Activated CD8-positive, alpha-beta T cell treated with anti-CD3 and anti-CD28 coated beads, Interleukin-2, amount 10 ng/mL, durations not matched to agents 7 days and 5 days (primary cell): ENCODE results near the gene FANCC. TPM values are rescaled to one million over a fixed set of nuclear protein-coding genes. Genes with fewer than 3 reads are reported as not detected.

ENCODE experiments used
- ATAC-seq: fragments of 150-1000 bp; cut with Tn5 transposase; one replicate; pipeline ENCODE4 v1.10.0; 2021; ENCODE audit warnings: moderate library complexity
- CTCF ChIA-PET: fragments of 350-600 bp; sonication (Branson Sonifier 250); formaldehyde crosslinking; loops from one replicate; lab custom pipeline; 2021; ENCODE audit warnings: antibody characterized with exemption; lab: Charles Lee
- POLR2A ChIA-PET: fragments of 350-600 bp; sonication (Branson Sonifier 250); formaldehyde crosslinking; loops from one replicate; lab custom pipeline; 2021; ENCODE audit warnings: antibody characterized with exemption; lab: Charles Lee
- DNase-seq: peaks from one replicate; pipeline ENCODE4 v3.0.0-alpha.2; 2020
- H3K27ac Mint-ChIP-seq: one replicate; pipeline ENCODE4 v1.8.0; 2021; ENCODE audit warnings: mild to moderate bottlenecking, mixed read lengths
- H3K27me3 Mint-ChIP-seq: one replicate; pipeline ENCODE4 v1.8.0; 2021; ENCODE audit warnings: low read depth, mixed read lengths
- H3K36me3 Mint-ChIP-seq: one replicate; pipeline ENCODE4 v1.8.0; 2021; ENCODE audit warnings: low read depth, mixed read lengths
- H3K4me1 Mint-ChIP-seq: one replicate; pipeline ENCODE4 v1.8.0; 2021; ENCODE audit warnings: low read depth, mixed read lengths
- H3K4me3 Mint-ChIP-seq: one replicate; pipeline ENCODE4 v1.8.0; 2021; ENCODE audit warnings: mild to moderate bottlenecking, mixed read lengths
- H3K9me3 Mint-ChIP-seq: one replicate; pipeline ENCODE4 v1.8.0; 2022; ENCODE audit warnings: mixed read lengths; ENCODE audit not compliant: insufficient read depth
- total RNA-seq, 2 experiments: library from RNA; stranded (reverse); gene quantifications; one replicate each; pipeline ENCODE4 v1.2.3, GENCODE V29; 2021

The FANCC gene
- total RNA-seq, 2 experiments from 2014 or later = 18.2 to 19.0 TPM

- H3K4me3 Mint-ChIP-seq = no peak overlapping the region
- H3K36me3 Mint-ChIP-seq = no peaks in the 10 kb centered on the region
- no peaks in the 10 kb centered on the region for H3K9me3 Mint-ChIP-seq
- no peaks in the 10 kb centered on the region for H3K27me3 Mint-ChIP-seq
- no peak for DNase-seq
- no peaks in the 10 kb centered on the region for H3K4me1 Mint-ChIP-seq
- no peak for ATAC-seq
- no peak overlapping the region for H3K27ac Mint-ChIP-seq
- ChIA-PET CTCF (interaction anchor here (0.8 to 8.5 kb wide), 5 partner anchors 9 to 456 kb away, joined by 3 to 194 read pairs (median 8); no protein-coding TSS in a partner anchor), POLR2A (interaction anchor here (0.5 kb wide), 1 partner anchor 1320 kb away, joined by 5 read pairs; no protein-coding TSS in a partner anchor)
These were observed 192.7 kb downstream of the FANCC start for GRCh38 chr9:95124582-95125367.

DNA sequence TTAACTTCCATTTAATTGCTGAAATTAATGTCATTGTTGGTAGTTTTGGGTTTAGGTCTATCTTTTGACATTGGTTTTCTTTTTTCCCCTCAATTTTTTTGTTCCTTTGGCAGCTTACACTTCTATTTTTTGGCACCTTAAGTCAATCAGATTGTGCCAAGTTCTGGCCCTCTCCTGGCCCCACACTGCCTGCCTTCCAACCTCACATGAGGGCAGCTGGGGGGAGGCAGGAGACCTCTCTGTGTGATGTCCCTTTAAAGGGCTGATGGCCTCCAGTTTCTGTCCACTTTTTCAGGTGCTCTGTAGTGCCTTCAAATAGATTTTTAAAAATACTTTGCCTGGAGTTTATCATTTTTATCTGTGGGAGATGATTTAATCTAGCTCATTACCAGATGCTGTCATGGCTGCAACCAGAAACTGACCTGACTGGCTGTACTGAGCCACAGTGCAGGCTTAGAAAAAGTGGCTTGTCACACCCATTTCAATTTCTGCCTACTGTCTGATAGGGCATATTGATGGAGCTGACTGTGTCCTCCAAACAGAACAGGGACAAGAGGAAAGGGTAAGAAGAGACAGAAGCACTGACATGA lies 196.6 kb downstream of the FANCC start:
- Mint-ChIP-seq H3K4me3 (no peak overlapping the region), H3K4me1 (no peaks in the 10 kb centered on the region), H3K27me3 (no peaks in the 10 kb centered on the region), H3K27ac (no peak overlapping the region), H3K36me3 (no peaks in the 10 kb centered on the region), H3K9me3 (no peaks in the 10 kb centered on the region)
- DNase-seq (no peak), ATAC-seq (no peak)
- POLR2A ChIA-PET = no interaction called here
- CTCF ChIA-PET = no interaction called here

- no peaks in the 10 kb centered on the region for H3K4me1 Mint-ChIP-seq
- no peak for ATAC-seq
- H3K27me3 Mint-ChIP-seq = no peaks in the 10 kb centered on the region
- no peak overlapping the region for H3K27ac Mint-ChIP-seq
- DNase-seq = no peak
- H3K36me3 Mint-ChIP-seq = no peaks in the 10 kb centered on the region
- no peaks in the 10 kb centered on the region for H3K9me3 Mint-ChIP-seq
- CTCF ChIA-PET = interaction anchor here (1.4 kb wide), 1 partner anchor 437 kb away, joined by 4 read pairs; no protein-coding TSS in a partner anchor
- H3K4me3 Mint-ChIP-seq = no peak overlapping the region
- POLR2A ChIA-PET = no interaction called here
These were observed 198.9 kb downstream of the FANCC start for GRCh38 chr9:95118596-95118995.

DNA sequence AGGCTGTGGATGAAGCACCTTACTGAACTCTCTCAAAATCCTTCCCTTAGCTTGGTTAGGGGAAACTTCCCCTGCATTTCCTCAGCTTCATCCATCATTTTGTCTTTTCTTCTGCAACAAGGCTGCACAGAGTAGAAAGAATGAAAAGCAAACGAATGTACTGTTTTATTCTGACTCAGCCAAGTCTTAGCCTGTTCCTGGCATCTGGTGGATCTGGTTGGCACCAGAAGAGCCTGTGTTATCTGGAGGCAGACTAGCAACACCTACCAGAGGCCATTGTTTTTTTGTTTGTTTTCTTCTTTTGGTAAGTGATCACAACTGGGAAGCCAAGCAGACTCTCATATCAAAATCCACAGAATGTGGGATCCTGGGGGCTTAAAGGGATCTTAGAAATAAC lies 200.7 kb downstream of the FANCC start:
- POLR2A ChIA-PET = no interaction called here

GRCh38 chr9:95116002-95116807 lies 201.3 kb downstream of the FANCC start:
- POLR2A ChIA-PET = no interaction called here
- CTCF ChIA-PET = interaction anchor here (0.6 to 1.5 kb wide), 5 partner anchors 9 to 435 kb away, joined by 3 to 4 read pairs (median 3); no protein-coding TSS in a partner anchor
- Mint-ChIP-seq H3K27ac (no peak overlapping the region), H3K27me3 (no peaks in the 10 kb centered on the region), H3K4me1 (no peaks in the 10 kb centered on the region), H3K9me3 (no peaks in the 10 kb centered on the region), H3K4me3 (no peak overlapping the region), H3K36me3 (no peaks in the 10 kb centered on the region)
- ATAC-seq = no peak
- no peak for DNase-seq

More for the DNA sequence above, 200.7 kb downstream of the FANCC start:
- no peaks in the 10 kb centered on the region for H3K36me3 Mint-ChIP-seq
- H3K27ac Mint-ChIP-seq = no peak overlapping the region
- ATAC-seq (no peak), DNase-seq (no peak)
- no peak overlapping the region for H3K4me3 Mint-ChIP-seq
- CTCF ChIA-PET = interaction anchor here (1.2 to 1.5 kb wide), 2 partner anchors 9 to 13 kb away, joined by 3 to 4 read pairs; no protein-coding TSS in a partner anchor
- no peaks in the 10 kb centered on the region for H3K9me3 Mint-ChIP-seq
- H3K4me1 Mint-ChIP-seq = no peaks in the 10 kb centered on the region
- no peaks in the 10 kb centered on the region for H3K27me3 Mint-ChIP-seq

GRCh38 chr9:95115104-95115503 lies 202.4 kb downstream of the FANCC start:
- CTCF ChIA-PET = no interaction called here
- H3K27ac Mint-ChIP-seq = no peak overlapping the region
- POLR2A ChIA-PET = no interaction called here
- no peak overlapping the region for H3K4me3 Mint-ChIP-seq
- no peaks in the 10 kb centered on the region for H3K36me3 Mint-ChIP-seq
- no peaks in the 10 kb centered on the region for H3K9me3 Mint-ChIP-seq
- DNase-seq (no peak), ATAC-seq (no peak)
- no peaks in the 10 kb centered on the region for H3K27me3 Mint-ChIP-seq
- H3K4me1 Mint-ChIP-seq = no peaks in the 10 kb centered on the region

DNA sequence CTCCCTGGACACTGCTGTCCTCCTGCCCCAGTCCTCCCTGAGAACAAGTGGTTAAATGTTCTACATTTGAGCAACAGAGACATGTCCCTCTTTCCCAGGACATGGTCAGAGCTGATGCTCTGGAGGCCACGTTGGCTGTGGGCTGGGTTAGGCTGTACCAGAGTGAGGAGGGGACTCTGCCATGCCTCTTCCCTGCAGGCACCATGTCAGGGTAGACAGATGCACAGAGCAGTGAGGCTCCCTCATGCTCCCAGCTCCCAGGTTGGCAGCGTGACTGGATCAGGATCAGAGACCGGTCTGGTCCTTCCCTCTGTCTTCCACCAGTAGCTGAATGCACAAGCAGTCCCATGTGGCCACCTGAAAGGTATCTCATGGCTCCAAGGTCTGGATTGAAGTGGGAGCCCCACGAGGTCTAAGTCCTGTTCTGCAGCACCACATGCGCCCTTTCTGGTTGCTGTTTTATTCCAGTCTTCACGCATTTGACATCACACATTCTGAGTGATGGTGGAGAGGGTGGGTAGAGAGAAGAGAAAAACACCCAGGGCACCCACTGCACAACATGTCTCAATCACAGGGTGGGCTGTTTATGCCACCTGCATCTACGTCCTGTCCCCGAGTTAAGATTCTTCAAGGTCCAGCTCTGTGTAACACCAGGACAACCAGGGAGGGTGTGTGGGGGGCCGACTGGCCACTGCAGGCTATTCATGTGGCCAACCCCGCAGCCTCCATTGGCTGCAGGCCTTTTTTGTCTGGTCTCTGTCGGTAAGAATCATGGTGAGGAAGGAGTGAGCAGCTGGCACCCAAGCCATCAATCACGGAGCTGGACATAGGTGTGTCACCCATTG lies 204.9 kb downstream of the FANCC start:
- H3K36me3 Mint-ChIP-seq = no peaks in the 10 kb centered on the region
- H3K4me1 Mint-ChIP-seq = no peaks in the 10 kb centered on the region
- ATAC-seq = no peak
- H3K4me3 Mint-ChIP-seq = no peak overlapping the region
- CTCF ChIA-PET = interaction anchor here (2.3 kb wide), 1 partner anchor 15 kb away, joined by 9 read pairs; no protein-coding TSS in a partner anchor
- no peaks in the 10 kb centered on the region for H3K9me3 Mint-ChIP-seq
- no peaks in the 10 kb centered on the region for H3K27me3 Mint-ChIP-seq
- POLR2A ChIA-PET = no interaction called here
- H3K27ac Mint-ChIP-seq = no peak overlapping the region
- DNase-seq = no peak

- ChIA-PET CTCF (interaction anchor here (2.3 kb wide), 1 partner anchor 16 kb away, joined by 9 read pairs; no protein-coding TSS in a partner anchor), POLR2A (no interaction called here)
- H3K9me3 Mint-ChIP-seq = no peaks in the 10 kb centered on the region
- no peaks in the 10 kb centered on the region for H3K27me3 Mint-ChIP-seq
- no peaks in the 10 kb centered on the region for H3K4me1 Mint-ChIP-seq
- H3K27ac Mint-ChIP-seq = no peak overlapping the region
- DNase-seq = no peak
- H3K36me3 Mint-ChIP-seq = no peaks in the 10 kb centered on the region
- no peak overlapping the region for H3K4me3 Mint-ChIP-seq
- no peak for ATAC-seq
These were observed 205.8 kb downstream of the FANCC start for GRCh38 chr9:95111716-95112115.

GRCh38 chr9:95110921-95111525 lies 206.5 kb downstream of the FANCC start:
- no peak for DNase-seq
- no peak overlapping the region for H3K4me3 Mint-ChIP-seq
- no peaks in the 10 kb centered on the region for H3K27me3 Mint-ChIP-seq
- no peaks in the 10 kb centered on the region for H3K4me1 Mint-ChIP-seq
- POLR2A ChIA-PET = no interaction called here
- CTCF ChIA-PET = interaction anchor here (0.9 to 2.3 kb wide), 2 partner anchors 12 to 16 kb away, joined by 5 to 9 read pairs; no protein-coding TSS in a partner anchor
- H3K9me3 Mint-ChIP-seq = no peaks in the 10 kb centered on the region
- ATAC-seq = no peak
- no peaks in the 10 kb centered on the region for H3K36me3 Mint-ChIP-seq
- no peak overlapping the region for H3K27ac Mint-ChIP-seq

GRCh38 chr9:95109456-95109855 lies 208.1 kb downstream of the FANCC start:
- ChIA-PET CTCF (no interaction called here), POLR2A (no interaction called here)
- ATAC-seq (no peak), DNase-seq (no peak)
- Mint-ChIP-seq H3K36me3 (no peaks in the 10 kb centered on the region), H3K4me3 (no peak overlapping the region), H3K4me1 (no peaks in the 10 kb centered on the region), H3K27me3 (no peaks in the 10 kb centered on the region), H3K27ac (no peak overlapping the region), H3K9me3 (no peaks in the 10 kb centered on the region)
